ENCODE results near the gene NAV2. TPM values are rescaled to one million over a fixed set of nuclear protein-coding genes. Genes with fewer than 3 reads are reported as not detected.

NAV2 gene
- polyA plus RNA-seq, 4 donors: 22.0 to 58.3 (median 35.5) TPM

GRCh38 chr11:20030472-20030871, 317.8 kb downstream of the NAV2 start:
- DNase-seq (ENCODE audit: low read depth in 4 of 4, low spot score in 3 of 4): no peak

DNA sequence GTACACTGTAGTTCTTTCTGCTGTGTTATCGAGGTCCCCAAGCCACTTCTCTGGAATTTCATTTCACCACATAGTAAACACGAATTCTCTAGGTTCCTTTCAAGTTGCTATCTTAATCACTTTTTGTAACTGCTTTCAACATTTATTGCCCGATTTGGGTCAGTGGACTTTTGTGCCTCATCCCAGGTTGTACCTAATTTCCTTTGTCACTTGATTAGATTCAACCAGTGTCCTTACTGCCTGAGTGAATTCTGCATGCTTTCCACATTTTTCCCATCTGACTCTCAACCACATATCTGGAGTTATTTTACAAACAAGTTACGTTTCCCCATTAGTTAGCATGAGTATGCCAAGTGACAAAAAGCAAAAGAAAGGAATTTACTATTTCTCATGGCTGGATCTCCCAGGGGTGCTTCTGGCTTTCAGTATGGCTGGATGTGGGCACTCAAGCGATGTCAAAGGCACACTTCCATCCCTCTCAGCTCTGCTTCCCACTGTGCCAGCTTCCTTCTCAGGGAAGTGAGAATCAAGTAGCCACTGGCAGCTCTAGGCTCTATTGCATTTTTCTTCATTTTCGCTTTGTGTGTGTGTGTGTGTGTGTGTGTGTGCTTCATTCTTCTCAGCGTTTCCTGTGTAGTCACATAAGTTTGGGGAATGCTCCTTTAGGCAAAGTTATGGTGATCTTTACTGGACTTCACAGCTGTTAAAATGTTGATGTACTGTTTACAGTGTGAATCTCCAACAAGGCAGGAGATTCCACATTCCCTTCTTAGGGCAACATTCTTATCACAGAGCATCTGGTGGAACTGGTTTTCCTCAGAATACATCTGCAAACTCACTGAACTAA, 318.7 kb downstream of the NAV2 start:
- DNase-seq (ENCODE audit: low read depth in 4 of 4, low spot score in 3 of 4): no peak

DNA sequence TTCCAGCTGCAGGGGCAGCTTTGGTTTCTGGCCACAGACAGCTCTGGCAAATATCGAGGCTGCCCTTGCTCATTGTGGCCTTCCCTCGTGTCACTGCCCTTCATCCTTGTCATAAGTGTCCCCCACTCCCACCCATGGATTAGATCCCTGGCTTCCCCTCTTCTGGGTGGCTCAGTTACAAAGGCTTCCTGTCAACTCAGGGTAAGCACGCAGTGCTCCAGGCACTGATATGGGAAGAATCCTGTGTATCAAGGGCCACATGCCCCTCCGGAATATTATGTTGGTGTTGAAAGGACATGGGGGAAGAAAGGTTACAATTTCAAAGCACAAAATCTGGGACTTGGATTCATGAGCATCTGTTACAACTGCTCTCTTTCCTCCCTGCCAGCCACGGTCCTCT, 319.5 kb downstream of the NAV2 start:
- DNase-seq (ENCODE audit: low read depth in 4 of 4, low spot score in 3 of 4): no peak

DNA sequence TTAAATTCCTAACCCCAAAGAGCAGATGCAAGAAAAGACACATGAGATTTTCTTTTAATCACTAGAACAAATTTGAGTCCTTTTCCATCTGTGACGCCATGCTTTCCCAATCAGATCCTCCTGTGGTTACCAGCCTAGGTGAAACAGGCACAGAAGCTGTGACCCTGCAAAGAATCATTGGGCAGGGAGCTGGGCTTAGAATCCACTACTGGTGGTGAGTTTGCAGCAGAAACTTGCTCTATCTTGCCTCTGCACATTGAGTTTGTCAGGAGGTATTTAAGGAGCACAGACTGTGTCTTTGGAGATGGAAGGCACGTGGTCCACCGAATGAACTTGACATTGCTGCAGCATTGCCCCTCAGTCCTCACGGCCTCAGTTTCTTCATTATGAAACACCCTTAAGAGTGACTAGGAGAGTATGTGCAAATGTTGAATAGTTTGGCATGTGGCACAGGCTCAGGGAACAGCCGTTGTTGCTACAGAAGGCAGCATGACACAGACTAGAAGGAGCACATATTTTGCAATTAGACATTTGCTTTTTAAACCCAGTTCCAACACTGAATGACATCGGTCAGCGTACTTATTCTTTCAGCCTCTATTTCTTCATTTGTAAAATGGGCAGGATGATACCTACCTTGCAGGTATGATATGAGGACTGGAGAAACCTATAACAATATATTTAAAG, 320.1 kb downstream of the NAV2 start:
- no peak for DNase-seq (ENCODE audit: low read depth in 4 of 4, low spot score in 3 of 4)

DNA sequence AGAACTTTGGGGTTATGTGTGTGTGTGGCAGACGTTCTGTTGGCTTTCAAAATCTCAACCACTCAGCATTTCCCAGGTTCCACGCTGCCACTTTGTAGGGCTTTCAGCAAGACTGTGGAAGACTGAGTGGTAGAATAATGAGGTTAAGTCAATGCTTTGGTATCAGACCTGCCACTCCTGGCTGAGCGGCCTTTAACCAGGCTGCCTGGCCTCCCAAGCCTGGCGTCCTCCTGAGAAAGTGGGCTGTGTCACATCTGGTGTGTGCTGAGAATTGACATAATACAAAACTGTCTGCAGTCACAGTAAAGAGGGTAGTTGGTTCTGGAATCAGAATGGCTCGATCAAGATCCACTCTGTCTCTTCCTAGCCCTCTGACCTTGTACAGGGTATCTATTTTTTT, 321.2 kb downstream of the NAV2 start:
- no peak for DNase-seq (ENCODE audit: low read depth in 4 of 4, low spot score in 3 of 4)

- DNase-seq (ENCODE audit: low read depth in 4 of 4, low spot score in 3 of 4): no peak
Measured at GRCh38 chr11:20034941-20035340, 322.3 kb downstream of the NAV2 start.

DNA sequence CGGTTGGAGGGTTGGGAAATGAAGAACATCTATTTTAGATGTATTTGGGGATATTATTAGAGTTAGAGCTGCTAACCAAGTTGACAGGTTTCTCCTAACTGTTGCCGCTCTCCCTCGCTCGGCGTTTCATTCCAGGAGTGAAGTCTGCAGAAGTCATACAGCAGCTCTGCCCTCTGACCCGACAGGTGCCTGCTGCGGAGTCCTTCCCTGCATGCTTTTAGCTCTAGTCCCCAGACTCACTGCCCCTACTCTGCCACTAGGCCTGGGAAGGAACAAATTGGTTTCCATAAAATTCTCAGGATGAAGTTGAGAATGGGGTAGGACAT, 322.7 kb downstream of the NAV2 start:
- no peak for DNase-seq (ENCODE audit: low read depth in 4 of 4, low spot score in 3 of 4)

- no peak for DNase-seq (ENCODE audit: low read depth in 4 of 4, low spot score in 3 of 4)
Measured at GRCh38 chr11:20035701-20036601, 323.3 kb downstream of the NAV2 start.

DNA sequence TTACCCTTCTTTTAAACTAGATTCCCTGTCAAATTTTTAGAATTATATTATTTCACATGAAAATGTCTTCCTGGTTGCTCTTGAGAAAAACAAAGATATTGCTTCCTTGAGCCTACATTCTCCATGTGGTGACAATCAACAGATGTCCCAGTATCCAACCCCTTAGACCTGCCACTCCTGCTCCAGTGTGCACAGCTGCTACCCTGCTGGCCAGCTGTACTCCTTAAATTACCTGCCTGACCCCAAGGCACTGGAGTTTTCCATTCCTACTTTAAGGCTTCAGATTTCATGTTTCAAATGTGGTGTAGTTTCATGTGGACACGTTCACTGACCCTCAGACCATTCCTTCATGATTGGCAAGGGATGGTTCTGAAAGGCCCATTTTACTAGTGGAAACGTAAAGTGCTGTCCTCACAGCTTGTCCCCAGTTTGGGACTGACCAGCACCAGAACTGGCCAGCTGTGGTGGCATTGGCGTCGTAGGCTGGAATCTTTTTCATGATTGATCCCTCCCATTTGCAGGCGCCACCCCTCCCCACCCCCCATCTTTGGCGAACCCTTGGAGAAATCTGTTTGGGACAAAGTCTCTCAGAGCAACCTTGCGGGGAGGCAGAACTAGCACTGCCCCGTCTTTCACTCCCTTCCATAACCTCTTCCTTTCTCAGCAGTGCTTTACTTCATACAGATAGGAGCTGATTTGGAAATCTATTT, 324.1 kb downstream of the NAV2 start:
- no peak for DNase-seq (ENCODE audit: low read depth in 4 of 4, low spot score in 3 of 4)

- DNase-seq (ENCODE audit: low read depth in 4 of 4, low spot score in 3 of 4): no peak
Measured at GRCh38 chr11:20037396-20038153, 324.9 kb downstream of the NAV2 start.

DNA sequence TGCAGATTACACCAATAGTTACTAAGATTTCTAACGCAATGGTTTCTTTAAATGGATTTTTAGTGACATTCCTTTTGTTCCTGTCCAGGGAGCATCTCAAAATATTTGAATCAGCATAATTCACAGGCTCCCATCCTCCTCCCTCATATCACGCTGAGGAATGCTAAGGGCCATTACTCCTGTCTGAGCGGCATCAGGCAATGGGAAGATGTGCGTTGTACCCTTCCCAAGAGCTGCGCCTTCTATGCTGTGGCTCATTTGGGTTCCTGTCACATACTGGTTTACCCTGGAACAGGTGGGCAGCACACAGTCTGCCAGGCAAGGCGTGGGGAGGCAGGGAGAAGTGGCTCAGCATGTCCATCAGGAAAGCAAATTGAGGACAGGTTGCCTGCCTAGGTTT, 325.8 kb downstream of the NAV2 start:
- no peak for DNase-seq (ENCODE audit: low read depth in 4 of 4, low spot score in 3 of 4)

DNA sequence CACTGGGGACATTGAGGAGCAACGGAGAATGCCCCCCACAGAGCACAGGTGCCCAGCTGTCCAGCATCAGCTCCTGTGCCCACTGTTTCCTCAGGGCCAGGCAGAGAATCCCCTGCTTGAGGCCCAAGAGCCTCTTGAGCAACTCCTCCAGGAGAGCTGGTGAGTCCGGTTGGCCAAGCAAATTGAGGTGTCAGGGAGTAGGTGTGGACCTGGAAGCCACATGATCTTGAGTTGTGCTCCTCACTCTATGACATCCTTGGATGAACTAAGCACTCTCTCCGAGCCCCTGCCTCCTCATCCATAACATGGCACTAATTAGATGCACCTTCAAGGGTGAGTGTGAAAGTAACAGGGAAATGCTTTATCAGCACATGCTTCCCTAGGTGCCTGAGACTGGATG, 326.3 kb downstream of the NAV2 start:
- no peak for DNase-seq (ENCODE audit: low read depth in 4 of 4, low spot score in 3 of 4)

GRCh38 chr11:20041499-20041898, 328.9 kb downstream of the NAV2 start:
- no peak for DNase-seq (ENCODE audit: low read depth in 4 of 4, low spot score in 3 of 4)

- no peak for DNase-seq (ENCODE audit: low read depth in 4 of 4, low spot score in 3 of 4)
Measured at GRCh38 chr11:20042045-20042639, 329.5 kb downstream of the NAV2 start.

GRCh38 chr11:20042811-20043341, 330.2 kb downstream of the NAV2 start:
- DNase-seq (ENCODE audit: low read depth in 4 of 4, low spot score in 3 of 4): no peak

GRCh38 chr11:20043992-20044391, 331.4 kb downstream of the NAV2 start:
- DNase-seq (ENCODE audit: low read depth in 4 of 4, low spot score in 3 of 4): no peak

- DNase-seq (ENCODE audit: low read depth in 4 of 4, low spot score in 3 of 4): no peak
Measured at GRCh38 chr11:20045098-20045688, 332.6 kb downstream of the NAV2 start.

DNA sequence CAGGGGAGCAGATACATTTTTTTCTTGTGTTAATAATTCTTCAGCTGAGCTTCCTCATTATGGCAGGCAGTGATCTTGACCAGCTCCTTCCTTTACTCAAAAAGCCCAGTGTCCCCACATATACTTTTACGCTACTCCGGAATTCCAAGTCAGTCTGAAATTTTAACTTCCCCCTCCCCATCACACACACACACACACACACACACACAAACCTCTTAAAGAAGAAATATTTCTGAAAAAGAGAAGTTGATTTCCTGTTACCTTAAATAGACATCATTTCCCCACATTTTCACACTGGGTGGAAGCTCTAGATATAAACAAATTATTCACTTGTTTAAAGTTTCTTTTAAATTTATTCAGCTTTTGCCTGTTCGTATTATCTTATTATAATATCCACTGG, 333.8 kb downstream of the NAV2 start:
- DNase-seq (ENCODE audit: low read depth in 4 of 4, low spot score in 3 of 4): no peak

Measured in left renal pelvis (tissue), 4 donors.